SW480 (cell line): Measurements from ENCODE around the gene ERLEC1.
"Not testable (repeated sequence)": the region's sequence is repeated elsewhere in the genome, so short reads cannot be mapped to it uniquely, and the experiment has no call there.

Experiments used
- DNase-seq: peaks from one replicate; pipeline ENCODE4 v3.0.0-alpha.2; 2016; ENCODE audit warnings: low spot score

Gene ERLEC1

GRCh38 chr2:53786705-53787613 lies at the start of gene ERLEC1, which contains the start of gene ASB3:
Gene ERLEC1 (plus strand): TSS chr2:53787044. CDS start chr2:53787211, 167 bp downstream.
Gene ASB3 (minus strand): TSS chr2:53786953. CDS start chr2:53765572, 21,381 bp downstream.
- DNase-seq, result peak; percentile 93

DNA sequence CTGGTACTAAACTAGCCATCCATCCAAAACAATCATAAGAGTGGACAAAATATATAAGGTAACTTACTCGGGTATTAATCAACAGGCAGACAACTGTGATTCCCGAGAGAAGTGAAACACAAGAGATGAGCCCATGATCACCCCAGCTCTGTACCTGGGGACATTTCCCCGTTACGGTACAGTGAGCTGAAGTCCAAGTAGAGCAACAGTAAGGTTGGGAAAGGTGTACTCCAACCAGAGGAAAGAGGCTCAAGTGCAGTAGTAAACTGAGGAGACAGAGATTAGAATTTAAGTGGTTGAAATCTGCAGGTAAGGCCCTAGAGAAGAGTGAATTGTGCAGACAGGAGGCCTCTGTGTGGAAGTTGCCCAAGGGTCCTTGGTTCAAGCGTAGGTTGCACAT lies 49.8 kb upstream of the ERLEC1 start:
- DNase-seq, result no peak

DNA sequence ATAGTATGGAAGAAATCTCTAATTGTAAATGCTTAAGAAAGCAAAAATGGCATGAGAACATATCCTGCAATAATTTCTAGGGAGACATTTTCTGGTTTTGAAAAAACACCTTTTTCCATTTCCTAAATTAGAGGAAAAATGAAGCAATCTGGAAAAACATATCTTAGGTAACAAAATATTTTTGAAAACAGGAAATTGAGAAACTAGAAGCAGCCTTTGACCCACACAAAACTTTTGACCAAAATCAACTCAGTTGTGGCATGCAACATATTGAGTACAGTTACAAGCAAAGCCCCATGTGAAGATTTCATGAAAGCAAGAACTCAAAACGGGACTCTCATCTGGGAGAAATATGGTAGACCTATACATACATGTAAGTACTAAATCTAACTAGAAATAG lies 47.8 kb upstream of the ERLEC1 start:
- no peak for DNase-seq

GRCh38 chr2:53740170-53740569 lies 46.7 kb upstream of the ERLEC1 start:
- DNase-seq, result peak; percentile 28

DNA sequence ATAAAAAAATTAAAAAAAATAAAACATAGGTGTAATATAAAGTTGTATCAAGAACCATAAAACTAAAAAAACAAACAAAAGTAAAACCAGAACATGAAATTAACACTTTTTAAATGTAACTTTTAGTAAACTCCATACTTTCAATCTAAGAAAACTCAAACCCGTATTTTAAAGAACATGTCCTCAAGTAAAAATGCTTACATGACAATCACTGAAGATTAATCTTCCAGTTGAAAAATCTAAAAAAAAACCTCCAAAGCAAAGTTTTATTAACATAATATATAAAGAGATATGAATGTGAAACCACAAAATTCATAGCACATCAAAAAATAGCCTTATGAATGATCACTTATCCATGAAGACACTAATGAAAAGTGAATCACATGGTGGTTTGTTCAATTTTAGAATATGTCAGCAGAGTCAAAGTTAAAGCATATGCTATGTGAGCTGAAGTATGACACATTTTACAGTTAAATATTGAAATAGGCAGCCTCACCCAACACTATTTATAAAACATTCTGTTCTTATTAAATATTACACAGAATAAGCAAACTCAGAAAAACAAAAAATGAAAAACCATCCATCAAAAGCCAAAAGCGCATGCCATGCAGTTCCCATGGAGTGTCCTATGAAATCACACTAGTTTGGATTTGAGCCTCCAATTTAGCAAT lies 42.3 kb upstream of the ERLEC1 start:
- no peak for DNase-seq

DNA sequence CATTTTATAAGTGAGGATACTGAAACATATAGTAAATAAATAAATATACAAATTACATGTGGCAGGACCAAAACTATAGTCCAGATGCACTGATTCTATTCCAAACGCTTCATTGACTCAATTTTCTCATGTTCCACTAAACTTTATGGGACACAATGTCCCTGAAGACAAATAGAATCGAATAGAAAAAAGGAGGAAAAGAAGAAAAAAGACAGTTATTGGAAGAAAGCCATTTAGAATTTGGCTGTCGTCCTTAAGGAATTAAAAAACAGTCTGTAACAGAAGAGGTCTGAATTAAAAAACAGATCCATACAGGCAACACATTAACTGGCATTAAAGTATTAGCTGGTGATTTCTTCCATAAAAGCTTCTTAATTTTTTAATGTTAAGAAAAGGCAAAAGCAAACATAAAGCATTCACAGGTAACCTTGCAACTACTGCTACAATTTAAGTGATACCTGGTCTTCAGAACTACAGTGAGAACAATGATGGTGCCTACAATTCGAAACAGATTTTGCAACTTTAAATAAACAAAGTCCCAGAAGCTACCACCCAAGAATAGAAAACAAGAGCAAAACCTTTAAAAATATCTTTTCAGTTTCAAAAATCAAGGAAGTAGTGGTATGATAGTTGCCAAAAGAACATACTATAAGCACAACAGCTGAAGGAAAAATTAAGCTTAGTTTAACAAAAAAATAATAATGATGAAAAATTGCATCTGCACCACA lies 36.6 kb upstream of the ERLEC1 start:
- no peak for DNase-seq

DNA sequence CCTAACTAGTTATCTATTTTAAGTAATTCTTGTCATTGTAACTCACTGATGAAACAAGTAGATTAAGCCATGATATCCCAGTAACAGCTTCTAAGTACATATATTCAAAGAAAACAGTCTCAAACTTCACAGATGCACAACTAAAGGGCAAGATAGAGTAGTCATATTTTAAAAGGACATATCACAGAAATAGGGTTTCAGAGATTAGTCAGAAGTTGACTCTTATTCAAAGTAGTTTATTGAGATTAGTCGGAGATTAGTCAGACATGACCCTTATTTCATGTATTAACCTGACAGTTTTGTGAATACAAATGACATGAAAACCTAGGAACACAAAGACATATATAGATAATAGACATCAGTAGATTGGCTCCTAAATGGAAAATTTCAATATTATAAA lies 35.1 kb upstream of the ERLEC1 start:
- DNase-seq, result no peak

- DNase-seq, result no peak
Measured at GRCh38 chr2:53752385-53752784, 34.5 kb upstream of the ERLEC1 start.

GRCh38 chr2:53753041-53753440 lies 33.8 kb upstream of the ERLEC1 start:
- no peak for DNase-seq

DNA sequence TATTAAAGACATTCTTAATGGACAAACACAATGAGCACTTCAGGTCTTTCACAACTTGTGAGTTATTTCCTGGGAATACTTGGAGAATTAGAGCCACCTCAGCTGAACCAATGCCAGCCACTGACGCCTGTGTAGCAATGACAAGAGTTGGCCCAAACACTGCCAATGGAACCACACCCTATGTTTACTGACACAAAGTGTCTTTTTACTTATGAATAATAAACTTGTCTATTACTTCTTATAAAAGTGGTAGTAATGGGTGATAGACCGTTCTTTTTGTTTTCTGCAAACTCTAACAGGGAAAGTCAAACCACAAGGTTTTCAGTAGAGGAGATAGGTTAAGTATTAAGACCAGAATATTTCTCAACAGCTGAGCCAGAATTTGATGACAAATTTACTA lies 31.7 kb upstream of the ERLEC1 start:
- DNase-seq, result no peak

- DNase-seq, result no peak
Measured at GRCh38 chr2:53756644-53757043, 30.2 kb upstream of the ERLEC1 start.

GRCh38 chr2:53757206-53757605 lies 29.6 kb upstream of the ERLEC1 start:
- not testable (repeated sequence) for DNase-seq

DNA sequence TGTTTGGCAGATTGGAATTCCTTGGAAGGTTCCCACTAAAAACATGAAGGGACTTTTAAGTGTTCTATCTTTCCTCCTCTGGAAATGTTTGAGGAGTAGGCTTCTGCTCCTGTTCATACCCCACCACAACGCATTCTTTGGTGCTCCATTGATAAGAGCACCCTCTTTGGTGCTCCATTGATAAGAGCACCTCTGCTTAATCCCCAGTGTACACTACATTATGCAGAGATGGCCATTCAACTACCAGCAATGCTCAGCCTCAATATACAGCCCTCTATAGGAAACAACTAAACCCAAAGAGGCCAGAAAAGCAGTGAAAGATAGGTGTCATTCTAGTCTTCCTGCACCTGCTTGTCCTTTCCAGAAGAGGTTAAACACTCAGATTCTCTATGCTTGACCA lies 21.1 kb upstream of the ERLEC1 start:
- DNase-seq, result no peak

DNA sequence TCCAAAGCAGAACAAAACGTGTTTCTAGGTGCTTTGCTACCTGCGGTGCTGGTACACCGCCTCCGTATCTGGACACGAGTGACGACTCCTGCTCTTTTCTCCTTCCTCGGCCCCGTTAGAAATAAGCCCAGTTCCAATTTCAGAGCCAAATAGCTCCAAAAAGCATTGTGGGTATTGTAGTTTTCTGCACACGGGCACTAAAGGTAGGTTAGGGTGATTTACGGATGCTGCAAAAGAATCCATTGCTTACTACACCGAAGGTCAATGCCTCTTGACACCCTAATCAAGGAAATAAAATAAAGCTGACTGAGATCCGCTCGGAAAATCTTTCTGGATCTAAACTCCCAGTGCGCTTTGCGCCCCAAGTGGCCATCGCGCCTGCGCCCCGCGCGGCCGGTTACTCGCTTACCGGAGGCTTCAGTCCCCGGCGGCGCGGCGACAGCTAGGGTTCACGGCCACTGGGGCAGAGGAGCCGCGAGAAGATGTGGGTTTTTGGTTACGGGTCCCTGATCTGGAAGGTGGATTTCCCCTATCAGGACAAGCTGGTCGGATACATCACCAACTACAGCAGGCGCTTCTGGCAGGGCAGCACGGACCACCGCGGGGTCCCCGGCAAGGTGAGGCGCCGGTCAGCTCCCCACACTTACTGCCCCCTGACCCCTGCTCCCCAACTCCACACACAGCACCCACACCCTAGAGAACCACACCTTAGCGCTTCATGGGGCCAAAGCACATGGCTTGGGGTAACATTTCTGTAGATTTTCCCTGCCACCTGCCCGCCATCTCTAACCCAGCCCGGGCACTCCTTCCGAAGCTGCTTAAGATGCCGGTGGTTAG lies 19.2 kb upstream of the ERLEC1 start, which contains the start of gene CHAC2:
TSS of gene CHAC2 (plus strand) at position 400 of the 837 bp plus-strand sequence. CDS start at position 483, 83 bp downstream.
- peak; percentile 86 for DNase-seq

- no peak for DNase-seq
Measured at GRCh38 chr2:53768242-53768542, 18.7 kb upstream of the ERLEC1 start.

- no peak for DNase-seq
Measured at GRCh38 chr2:53769318-53769945, 17.4 kb upstream of the ERLEC1 start.

DNA sequence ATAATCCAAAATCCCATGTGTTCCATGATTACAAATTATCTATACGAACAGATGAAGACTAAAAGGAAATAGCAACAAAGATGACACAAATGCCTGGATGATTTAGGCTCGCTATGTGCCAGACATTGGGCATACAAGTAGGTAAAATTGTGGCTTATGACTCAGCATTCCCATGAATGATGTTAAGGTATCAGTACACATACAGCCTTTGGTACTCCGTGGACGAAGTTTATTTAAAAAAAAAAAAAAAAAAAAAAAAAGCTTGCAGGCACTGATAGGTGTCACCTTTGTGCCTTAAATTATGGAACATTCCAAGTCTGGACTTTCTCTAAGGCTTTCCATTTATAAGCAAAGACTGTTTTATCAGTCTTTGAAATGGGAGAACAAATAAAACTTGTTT lies 16.6 kb upstream of the ERLEC1 start:
- DNase-seq, result peak; percentile 44

DNA sequence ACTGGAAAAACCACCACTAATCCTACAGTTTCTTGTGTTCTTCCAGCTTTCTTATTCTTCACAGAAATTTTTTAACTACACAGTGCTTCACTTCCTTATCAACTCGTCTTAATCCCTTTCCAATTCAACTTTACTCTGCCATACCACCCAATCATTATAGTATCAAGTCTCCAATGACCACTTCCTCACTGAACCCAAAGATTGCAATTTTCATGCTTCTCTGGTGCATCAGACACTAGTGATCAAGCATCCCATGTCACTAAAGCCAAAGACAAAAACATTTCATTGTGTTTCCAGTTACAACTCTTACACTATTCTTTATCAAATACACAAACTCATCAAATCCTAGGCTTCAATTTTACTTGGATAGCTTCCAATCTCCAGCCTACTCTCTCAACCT lies 9.7 kb upstream of the ERLEC1 start:
- DNase-seq, result no peak

DNA sequence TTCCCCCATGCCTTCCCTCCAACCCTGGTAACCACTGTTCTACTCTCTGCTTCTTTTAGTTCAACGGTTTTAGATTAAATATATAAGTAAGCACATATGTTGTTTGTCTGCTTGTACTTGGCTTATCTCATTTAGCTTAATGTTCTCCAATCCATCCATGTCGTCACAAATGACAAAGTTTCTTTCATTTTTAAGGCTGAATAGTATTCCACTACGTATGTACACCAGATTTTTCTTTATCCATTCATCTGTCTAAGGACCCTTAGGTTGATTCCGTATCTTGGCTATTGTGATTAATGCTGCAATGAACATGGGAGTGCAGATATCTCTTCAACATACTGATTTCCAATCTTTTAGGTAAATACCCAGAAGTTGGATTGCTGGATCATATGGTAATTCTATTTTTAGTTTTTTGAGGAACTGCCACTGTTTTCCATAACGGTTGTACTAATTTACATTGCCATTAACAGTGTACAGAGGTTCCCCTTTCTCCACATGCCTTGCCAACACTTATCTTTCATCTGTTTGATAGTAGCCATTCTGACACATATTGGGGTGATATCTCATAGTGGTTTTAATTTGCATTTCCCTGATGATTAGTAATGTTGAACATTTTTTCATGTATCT lies 8.2 kb upstream of the ERLEC1 start:
- DNase-seq, result no peak

GRCh38 chr2:53780056-53780455 lies 6.8 kb upstream of the ERLEC1 start:
- DNase-seq, result no peak

- no peak for DNase-seq
Measured at GRCh38 chr2:53782676-53783075, 4.2 kb upstream of the ERLEC1 start.
